Measurements from ENCODE around the gene LRRC32. TPM values are rescaled to one million over a fixed set of nuclear protein-coding genes. Genes with fewer than 3 reads are reported as not detected.

LRRC32 gene
- total RNA-seq (2022; extraction: Qiagen RNA extraction; ENCODE audit: low read depth), result 0.08 to 0.30 TPM (median 0.18 TPM) in 5 replicates

DNA sequence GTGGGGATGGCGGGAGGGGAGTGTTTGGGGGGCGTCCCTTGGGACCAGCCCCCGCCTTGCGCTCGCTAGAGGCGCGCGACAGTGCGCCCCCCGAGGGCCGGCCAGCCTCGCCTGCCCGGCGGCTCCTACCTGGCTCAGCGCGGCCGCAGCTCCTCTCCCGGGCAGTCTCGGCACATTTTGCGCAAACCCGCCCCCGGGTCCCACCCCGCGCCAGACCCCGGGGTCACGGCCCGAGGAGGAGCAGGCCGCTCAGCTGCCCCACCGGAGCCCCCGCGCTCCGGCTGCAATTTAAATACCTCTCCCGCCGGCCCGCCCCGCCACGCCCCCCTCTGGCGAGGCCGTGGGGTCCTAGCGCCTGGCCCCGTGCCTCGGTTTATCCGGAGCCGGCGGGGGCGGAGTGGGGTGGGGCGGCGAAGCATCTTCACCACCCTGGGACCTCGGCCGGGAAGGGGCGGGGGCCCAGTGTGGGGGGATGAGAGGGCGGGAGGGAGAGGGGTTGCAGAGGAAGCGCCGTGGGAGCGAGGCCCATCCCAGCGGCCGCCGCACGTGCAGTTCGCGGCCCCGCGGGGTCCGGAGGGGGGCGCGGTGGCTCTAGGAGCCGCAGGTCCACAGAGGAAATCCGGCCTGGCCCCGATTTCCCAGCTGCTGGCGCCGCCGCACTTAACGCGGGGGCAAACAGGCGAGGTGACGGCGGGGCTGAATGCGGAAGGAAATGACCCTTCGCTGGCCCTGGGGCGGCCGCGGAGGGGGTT lies at the start of gene LRRC32:
LRRC32 (minus strand) TSS at position 263 of the 752 bp plus-strand sequence. CDS start 4,793 bp downstream, outside the sequence.

Other genes with a start within 250 kb of the LRRC32 start
- gene EMSY, start 225.7 kb downstream of the LRRC32 start, total RNA-seq (2022; extraction: Qiagen RNA extraction; ENCODE audit: low read depth), result 9.9 to 15.4 TPM (median 14.0 TPM) in 5 replicates
- 98.6 to 186 TPM (median 176 TPM) in 5 replicates for gene TSKU, start 112.6 kb upstream of the LRRC32 start, total RNA-seq (2022; extraction: Qiagen RNA extraction; ENCODE audit: low read depth)
- 12.1 to 20.9 TPM (median 17.9 TPM) in 5 replicates for gene ACER3, start 190.2 kb upstream of the LRRC32 start, total RNA-seq (2022; extraction: Qiagen RNA extraction; ENCODE audit: low read depth)

Measured in A549 treated with ZK216348 at 1 μM for 4 hours (cell line).